K562 (cell line): ENCODE data around the gene ALDH16A1. TPM values are rescaled to one million over a fixed set of nuclear protein-coding genes. Genes with fewer than 3 reads are reported as not detected.

Experiments used
- BCLAF1 ChIP-seq, 2 experiments: fragments of 450-650 bp in 1 of 2; IDR thresholded peaks; 2 replicates each; pipeline ENCODE4 v1.6.1; 2011 to 2017; ENCODE audit warnings: low read depth in 2 of 2, antibody characterized with exemption in 1 of 2, borderline replicate concordance in 1 of 2, low read length in 1 of 2, mild to moderate bottlenecking in 1 of 2, mixed read lengths in 1 of 2; ENCODE audit not compliant: control insufficient read depth in 1 of 2
- CTCFL ChIP-seq: IDR thresholded peaks from 2 replicates; pipeline ENCODE4 v1.6.1; 2011; ENCODE audit warnings: borderline replicate concordance, low read depth, mild to moderate bottlenecking, moderate library complexity, low read length; ENCODE audit not compliant: insufficient read depth, poor library complexity, severe bottlenecking
- NR2F6 ChIP-seq: fragments of 450-650 bp; formaldehyde crosslinking; IDR thresholded peaks from 2 replicates; pipeline ENCODE4 v1.4.0; 2020; ENCODE audit warnings: mild to moderate bottlenecking
- TBL1XR1 ChIP-seq, 2 experiments: IDR thresholded peaks; 2 replicates each; pipeline ENCODE4 v1.6.1; 2012; ENCODE audit warnings: improper control_type of control experiment in 2 of 2, low read length in 2 of 2, mild to moderate bottlenecking in 1 of 2
- TRIM28 ChIP-seq: fragments of 450-650 bp; IDR thresholded peaks from 2 replicates; pipeline ENCODE4 v1.6.1; 2017
- WHSC1 ChIP-seq: IDR thresholded peaks from one replicate; pipeline ENCODE4 v1.6.1; 2012; ENCODE audit warnings: low read length, control low read depth, inconsistent platforms
- YBX1 ChIP-seq: fragments of 450-650 bp; IDR thresholded peaks from 2 replicates; pipeline ENCODE4 v1.7.1; 2016; ENCODE audit warnings: mild to moderate bottlenecking
- ZNF197 ChIP-seq: fragments of 200-800 bp; sonication (Bioruptor generic); IDR thresholded peaks from 2 replicates; pipeline ENCODE4 v1.6.1; 2016; ENCODE audit warnings: low read depth, missing genetic modification characterization, missing compliant biosample characterization
- polyA plus RNA-seq, 8 experiments: library from polyadenylated mRNA; depleted of rRNA in 4 of 8; stranded (reverse) in 5 of 8; unstranded in 3 of 8; fragments of >200 nt; fragmentation: Nextera tagmentation in 2 of 8; fragmentation: Illumina TruSeq in 1 of 8; extraction: Ambion mirVana in 2 of 8; extraction: Trizol in 1 of 8; gene quantifications; 2 replicates each; pipeline versions ENCODE4 v1.2.1 to v1.2.3, GENCODE V29; 2011 to 2014; ENCODE audit warnings: inconsistent platforms in 1 of 8, missing spikeins in 1 of 8
- total RNA-seq, 7 experiments: library from RNA; depleted of rRNA in 6 of 7; stranded (reverse); fragments of >200 nt in 6 of 7; fragmentation: Illumina TruSeq in 2 of 7; extraction: Trizol in 2 of 7; gene quantifications; 2 replicates each; pipeline versions ENCODE4 v1.2.1 to v1.2.3, GENCODE V29; 2011 to 2021; ENCODE audit warnings: low replicate concordance in 1 of 7
- TF ChIP-seq, protein P1 (sequence below): IDR thresholded peaks from 2 replicates; pipeline ENCODE4 v1.6.1; 2016; ENCODE audit warnings: missing genetic modification characterization, missing compliant biosample characterization
- TF ChIP-seq, protein P2 (sequence below): sonication (generic); formaldehyde crosslinking; IDR thresholded peaks from 2 replicates; pipeline ENCODE4 v1.8.1; 2023; ENCODE audit warnings: mild to moderate bottlenecking, missing genetic modification reagents, moderate library complexity
- TF ChIP-seq, protein P3 (sequence below), 2 experiments: fragments of 150-350 bp in 1 of 2; IDR thresholded peaks; 2 replicates each; pipeline ENCODE4 v1.6.1; 2012 to 2016; ENCODE audit warnings: low read depth in 2 of 2, low read length in 2 of 2, mild to moderate bottlenecking in 1 of 2, moderate library complexity in 1 of 2

Gene ALDH16A1
- total and polyA plus RNA-seq, 9 of the 15 experiments (the other 6 are each of a cell fraction or from before 2014, with no cell fraction given): 2.2 to 52.2 (median 7.6) TPM

DNA sequence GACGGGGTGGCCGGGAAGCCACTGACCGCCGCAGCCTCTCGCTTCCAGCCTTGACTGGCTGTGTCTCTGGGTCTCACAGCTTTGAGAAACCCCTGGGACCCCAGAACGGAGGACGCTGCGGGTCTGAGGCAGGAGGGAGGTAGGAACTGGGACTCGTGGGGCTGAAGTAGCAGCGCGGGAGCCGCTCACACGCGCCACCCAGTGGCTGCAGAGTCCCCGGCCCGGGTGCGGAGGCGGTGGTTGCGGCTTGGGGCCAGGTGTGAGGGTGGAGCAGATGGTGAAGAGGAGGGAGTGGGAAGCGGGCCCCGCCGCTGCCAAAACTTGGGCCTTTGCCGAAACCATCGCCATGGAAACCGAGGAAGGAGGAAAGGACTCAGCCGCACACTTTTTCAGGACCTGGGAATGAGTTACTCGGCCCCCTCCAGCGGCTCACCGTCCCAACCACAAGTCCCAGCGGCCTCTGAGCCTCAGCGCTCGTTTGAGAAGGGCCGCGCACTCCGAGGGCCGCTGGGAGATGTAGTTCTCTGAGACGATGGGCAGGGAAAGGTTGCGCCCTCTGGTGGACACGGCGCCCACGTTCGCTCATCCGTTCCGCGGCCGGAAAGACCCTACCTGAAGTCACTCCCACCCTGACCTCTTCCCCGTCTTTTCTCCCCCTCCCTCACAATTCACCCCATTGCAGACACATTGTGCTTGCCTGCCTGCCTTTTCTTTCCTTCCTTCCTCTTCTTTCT is 9.5 kb upstream of the ALDH16A1 start (continued):
- no peak for TF ChIP-seq NR2F6 (CRISPR knock-in tag)
- peak; percentile 96 for TF ChIP-seq ZNF197
- TF ChIP-seq, protein P1, sequence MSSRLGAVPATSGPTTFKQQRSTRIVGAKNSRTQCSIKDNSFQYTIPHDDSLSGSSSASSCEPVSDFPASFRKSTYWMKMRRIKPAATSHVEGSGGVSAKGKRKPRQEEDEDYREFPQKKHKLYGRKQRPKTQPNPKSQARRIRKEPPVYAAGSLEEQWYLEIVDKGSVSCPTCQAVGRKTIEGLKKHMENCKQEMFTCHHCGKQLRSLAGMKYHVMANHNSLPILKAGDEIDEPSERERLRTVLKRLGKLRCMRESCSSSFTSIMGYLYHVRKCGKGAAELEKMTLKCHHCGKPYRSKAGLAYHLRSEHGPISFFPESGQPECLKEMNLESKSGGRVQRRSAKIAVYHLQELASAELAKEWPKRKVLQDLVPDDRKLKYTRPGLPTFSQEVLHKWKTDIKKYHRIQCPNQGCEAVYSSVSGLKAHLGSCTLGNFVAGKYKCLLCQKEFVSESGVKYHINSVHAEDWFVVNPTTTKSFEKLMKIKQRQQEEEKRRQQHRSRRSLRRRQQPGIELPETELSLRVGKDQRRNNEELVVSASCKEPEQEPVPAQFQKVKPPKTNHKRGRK (tag): peak; percentile 89
- TF ChIP-seq, protein P2, sequence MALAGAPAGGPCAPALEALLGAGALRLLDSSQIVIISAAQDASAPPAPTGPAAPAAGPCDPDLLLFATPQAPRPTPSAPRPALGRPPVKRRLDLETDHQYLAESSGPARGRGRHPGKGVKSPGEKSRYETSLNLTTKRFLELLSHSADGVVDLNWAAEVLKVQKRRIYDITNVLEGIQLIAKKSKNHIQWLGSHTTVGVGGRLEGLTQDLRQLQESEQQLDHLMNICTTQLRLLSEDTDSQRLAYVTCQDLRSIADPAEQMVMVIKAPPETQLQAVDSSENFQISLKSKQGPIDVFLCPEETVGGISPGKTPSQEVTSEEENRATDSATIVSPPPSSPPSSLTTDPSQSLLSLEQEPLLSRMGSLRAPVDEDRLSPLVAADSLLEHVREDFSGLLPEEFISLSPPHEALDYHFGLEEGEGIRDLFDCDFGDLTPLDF (CRISPR knock-in tag): 0 out of 2 replicates have a peak, but pooled peaks have one; percentile 40
- TF ChIP-seq, protein P3, sequence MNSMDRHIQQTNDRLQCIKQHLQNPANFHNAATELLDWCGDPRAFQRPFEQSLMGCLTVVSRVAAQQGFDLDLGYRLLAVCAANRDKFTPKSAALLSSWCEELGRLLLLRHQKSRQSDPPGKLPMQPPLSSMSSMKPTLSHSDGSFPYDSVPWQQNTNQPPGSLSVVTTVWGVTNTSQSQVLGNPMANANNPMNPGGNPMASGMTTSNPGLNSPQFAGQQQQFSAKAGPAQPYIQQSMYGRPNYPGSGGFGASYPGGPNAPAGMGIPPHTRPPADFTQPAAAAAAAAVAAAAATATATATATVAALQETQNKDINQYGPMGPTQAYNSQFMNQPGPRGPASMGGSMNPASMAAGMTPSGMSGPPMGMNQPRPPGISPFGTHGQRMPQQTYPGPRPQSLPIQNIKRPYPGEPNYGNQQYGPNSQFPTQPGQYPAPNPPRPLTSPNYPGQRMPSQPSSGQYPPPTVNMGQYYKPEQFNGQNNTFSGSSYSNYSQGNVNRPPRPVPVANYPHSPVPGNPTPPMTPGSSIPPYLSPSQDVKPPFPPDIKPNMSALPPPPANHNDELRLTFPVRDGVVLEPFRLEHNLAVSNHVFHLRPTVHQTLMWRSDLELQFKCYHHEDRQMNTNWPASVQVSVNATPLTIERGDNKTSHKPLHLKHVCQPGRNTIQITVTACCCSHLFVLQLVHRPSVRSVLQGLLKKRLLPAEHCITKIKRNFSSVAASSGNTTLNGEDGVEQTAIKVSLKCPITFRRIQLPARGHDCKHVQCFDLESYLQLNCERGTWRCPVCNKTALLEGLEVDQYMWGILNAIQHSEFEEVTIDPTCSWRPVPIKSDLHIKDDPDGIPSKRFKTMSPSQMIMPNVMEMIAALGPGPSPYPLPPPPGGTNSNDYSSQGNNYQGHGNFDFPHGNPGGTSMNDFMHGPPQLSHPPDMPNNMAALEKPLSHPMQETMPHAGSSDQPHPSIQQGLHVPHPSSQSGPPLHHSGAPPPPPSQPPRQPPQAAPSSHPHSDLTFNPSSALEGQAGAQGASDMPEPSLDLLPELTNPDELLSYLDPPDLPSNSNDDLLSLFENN (IDR thresholded peaks at IDR 0.05; ENCODE audit: low read depth in 2 of 2, low read length in 2 of 2): peak in 1 of 2 experiments; percentile 23; a peak in 1 of 4 replicates
- peak; percentile 88 for TF ChIP-seq CTCFL
- TF ChIP-seq BCLAF1 (IDR thresholded peaks at IDR 0.05; ENCODE audit: borderline replicate concordance in 1 of 2, control insufficient read depth in 1 of 2, low read depth in 2 of 2, low read length in 1 of 2): peak in 1 of 2 experiments; percentile 65; a peak in 1 of 4 replicates
- no peak for TF ChIP-seq YBX1
- TF ChIP-seq TBL1XR1 (IDR thresholded peaks at IDR 0.05; ENCODE audit: low read length in 2 of 2): peak in 1 of 2 experiments; percentile 22; a peak in 1 of 4 replicates
- TF ChIP-seq TRIM28: peak; percentile 37; the same call in 1 of the 2 replicates
- TF ChIP-seq WHSC1: no peak
